Subcutaneous abdominal adipose tissue (tissue), 5 donors: ENCODE results near the gene CDYL2.

Experiments used
- H3K27ac ChIP-seq: one replicate; pipeline ENCODE4 v1.7.0; 2013; ENCODE audit warnings: low read depth, mild to moderate bottlenecking, inconsistent platforms, low read length, moderate library complexity
- H3K27me3 ChIP-seq, 5 donors: one replicate each; pipeline ENCODE4 v1.7.0; 2013; ENCODE audit warnings: low read length in 5 of 5, inconsistent platforms in 1 of 5; ENCODE audit not compliant: control insufficient read depth in 5 of 5, insufficient read depth in 4 of 5
- H3K36me3 ChIP-seq, 5 donors: one replicate each; pipeline ENCODE4 v1.7.0; 2013; ENCODE audit warnings: low read length in 5 of 5; ENCODE audit not compliant: control insufficient read depth in 5 of 5, insufficient read depth in 5 of 5
- H3K4me1 ChIP-seq, 5 donors: one replicate each; pipeline ENCODE4 v1.7.0; 2013; ENCODE audit warnings: low read length in 5 of 5, mild to moderate bottlenecking in 3 of 5, moderate library complexity in 1 of 5; ENCODE audit not compliant: control insufficient read depth in 5 of 5, insufficient read depth in 5 of 5
- H3K4me3 ChIP-seq, 5 donors: one replicate each; pipeline ENCODE4 v1.7.0; 2013; ENCODE audit warnings: low read length in 5 of 5, low read depth in 1 of 5
- H3K9ac ChIP-seq, 5 donors: one replicate each; pipeline ENCODE4 v1.7.0; 2013; ENCODE audit warnings: low read length in 5 of 5, mild to moderate bottlenecking in 4 of 5, moderate library complexity in 3 of 5
- H3K9me3 ChIP-seq, 5 donors: one replicate each; pipeline ENCODE4 v1.7.0; 2013; ENCODE audit warnings: low read length in 5 of 5; ENCODE audit not compliant: control insufficient read depth in 5 of 5
- donor health status: healthy.
- donor health status: healthy.
- donor health status: healthy.
- donor health status: healthy.
- donor health status: healthy.

The CDYL2 gene

DNA sequence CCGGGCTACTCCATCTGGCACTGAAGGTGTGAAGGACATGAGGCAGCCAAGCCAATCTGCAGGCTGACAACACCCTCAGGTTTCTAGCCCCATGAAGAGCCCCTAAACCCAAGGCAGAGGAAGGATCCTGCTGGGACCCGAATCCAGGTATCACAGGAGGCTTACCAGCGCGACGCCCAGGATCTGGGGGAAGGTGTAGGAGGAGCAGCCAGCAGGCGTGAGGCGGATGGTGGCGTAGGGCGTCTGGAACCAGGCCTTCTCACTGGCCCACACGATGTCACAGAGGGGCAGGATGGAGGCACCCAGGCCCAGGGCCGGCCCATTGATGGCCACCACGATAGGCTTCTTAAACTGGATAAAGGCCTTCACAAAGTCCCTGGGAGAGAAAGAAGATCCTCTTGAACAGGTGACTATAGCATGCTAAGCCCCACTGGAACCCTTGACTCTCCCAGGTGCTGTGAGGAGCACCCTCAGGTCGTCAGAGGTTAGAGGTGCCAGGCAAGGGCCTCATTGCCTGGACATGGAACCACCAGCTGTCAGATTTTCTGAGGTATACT lies 191.9 kb downstream of the CDYL2 start:
- Histone ChIP-seq H3K9ac (no peak overlapping the region), H3K9me3 (no peaks in the 10 kb centered on the region), H3K4me3 (no peak overlapping the region), H3K27ac (no peak overlapping the region), H3K36me3 (peaks cover 0 to 42% (median 15%) of the 10 kb centered on the region in 5 donors), H3K4me1 (no peaks in the 10 kb centered on the region), H3K27me3 (no peaks in the 10 kb centered on the region)

DNA sequence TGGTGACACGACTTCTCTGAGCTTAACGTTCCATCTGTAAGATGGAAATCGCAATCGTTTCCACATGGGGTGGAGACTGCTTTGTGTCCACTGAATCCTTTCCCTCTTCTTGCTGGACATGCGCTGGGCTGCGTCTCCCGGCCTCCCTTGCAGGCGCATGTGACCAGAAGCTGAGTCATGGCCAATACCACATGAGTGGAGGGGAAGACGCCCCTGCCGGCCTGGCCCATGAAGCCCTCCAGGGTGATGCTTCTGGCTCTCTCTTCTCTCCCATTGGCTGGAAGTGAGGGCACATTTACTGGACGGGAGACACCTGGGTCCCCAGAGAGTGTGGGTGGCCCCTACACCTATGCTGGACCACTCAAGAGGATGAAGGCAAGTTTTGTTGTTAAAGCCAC lies 192.5 kb downstream of the CDYL2 start:
- H3K9me3 ChIP-seq = no peaks in the 10 kb centered on the region
- no peak overlapping the region for H3K27ac ChIP-seq
- no peak overlapping the region for H3K4me3 ChIP-seq
- H3K9ac ChIP-seq = no peak overlapping the region
- peaks cover 0 to 47% (median 18%) of the 10 kb centered on the region in 5 donors for H3K36me3 ChIP-seq
- H3K27me3 ChIP-seq = no peaks in the 10 kb centered on the region
- no peaks in the 10 kb centered on the region for H3K4me1 ChIP-seq

DNA sequence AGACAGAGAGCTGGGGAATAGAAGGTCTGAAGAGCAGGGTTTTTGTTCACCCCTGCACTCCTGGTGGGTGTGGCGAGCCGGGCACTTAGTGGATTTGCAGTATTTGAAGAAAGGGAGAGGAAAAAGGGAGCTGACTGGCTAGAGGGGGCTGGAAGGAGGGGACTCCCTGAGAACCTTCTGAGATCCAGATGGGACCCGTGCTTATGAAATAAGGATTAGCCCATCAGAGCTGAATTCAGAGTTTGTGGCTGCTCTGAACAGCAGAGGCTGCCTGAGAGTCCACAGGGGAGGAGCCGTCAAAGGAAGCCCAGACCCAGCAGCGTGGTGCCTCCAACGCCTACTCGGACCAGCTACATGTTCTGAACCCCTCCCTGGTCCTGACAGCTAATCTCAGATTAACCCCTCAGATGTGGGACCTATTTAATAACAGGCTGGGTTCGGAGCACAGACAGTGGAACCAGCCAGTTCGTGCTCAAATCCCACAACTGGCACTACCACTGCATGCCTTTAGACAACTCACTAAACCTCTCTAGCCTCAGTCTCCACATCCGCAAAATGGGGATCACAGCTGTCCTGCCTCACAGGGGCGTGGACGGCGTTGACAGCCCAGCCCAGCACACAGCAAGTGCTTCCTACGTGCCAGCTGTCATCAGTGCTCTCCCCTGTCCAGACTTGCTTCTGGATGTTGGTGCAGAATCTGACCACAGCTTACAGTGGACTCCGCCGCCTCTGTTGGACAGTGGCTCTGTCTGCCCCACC lies 193.0 kb downstream of the CDYL2 start:
- Histone ChIP-seq H3K9me3 (no peaks in the 10 kb centered on the region), H3K4me3 (no peak overlapping the region), H3K36me3 (peaks cover 0 to 52% (median 18%) of the 10 kb centered on the region in 5 donors), H3K27me3 (no peaks in the 10 kb centered on the region), H3K9ac (no peak overlapping the region), H3K27ac (no peak overlapping the region), H3K4me1 (no peaks in the 10 kb centered on the region)

DNA sequence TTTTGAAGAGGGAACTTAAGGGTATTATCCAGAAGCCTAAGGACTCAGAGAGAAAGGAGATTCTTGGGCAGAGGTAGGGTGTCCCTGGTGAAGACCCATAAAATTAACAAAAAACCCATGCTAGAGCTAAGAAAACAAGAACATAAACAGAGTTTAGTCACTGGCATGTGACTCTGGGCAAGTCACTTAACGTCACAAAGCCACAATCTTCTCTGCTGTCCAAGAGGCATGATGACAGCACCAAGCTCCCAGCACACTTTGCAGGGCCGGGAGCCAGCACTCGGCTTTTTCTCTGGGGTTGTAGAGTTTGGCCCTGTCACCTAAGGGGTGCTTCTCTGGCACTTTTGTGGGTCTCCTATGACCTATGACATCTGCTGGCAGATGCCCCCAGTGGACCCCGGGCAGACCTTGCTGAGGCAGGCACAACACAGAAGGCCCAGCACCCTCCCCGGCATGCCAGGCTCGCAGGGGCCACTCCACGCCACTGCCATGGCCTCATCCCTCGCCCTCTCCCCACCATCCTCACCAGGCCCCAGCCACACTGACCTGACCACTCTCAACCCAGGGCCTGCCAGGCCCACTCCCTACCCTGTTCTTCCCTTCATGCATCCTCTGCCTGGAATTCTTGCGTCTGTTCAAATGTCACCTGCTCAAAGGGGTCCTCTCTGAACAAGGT lies 193.8 kb downstream of the CDYL2 start:
- no peaks in the 10 kb centered on the region for H3K27me3 ChIP-seq
- H3K9me3 ChIP-seq = no peaks in the 10 kb centered on the region
- no peak overlapping the region for H3K27ac ChIP-seq
- no peaks in the 10 kb centered on the region for H3K4me1 ChIP-seq
- no peak overlapping the region for H3K9ac ChIP-seq
- no peak overlapping the region for H3K4me3 ChIP-seq
- peaks cover 0 to 57% (median 18%) of the 10 kb centered on the region in 5 donors for H3K36me3 ChIP-seq

DNA sequence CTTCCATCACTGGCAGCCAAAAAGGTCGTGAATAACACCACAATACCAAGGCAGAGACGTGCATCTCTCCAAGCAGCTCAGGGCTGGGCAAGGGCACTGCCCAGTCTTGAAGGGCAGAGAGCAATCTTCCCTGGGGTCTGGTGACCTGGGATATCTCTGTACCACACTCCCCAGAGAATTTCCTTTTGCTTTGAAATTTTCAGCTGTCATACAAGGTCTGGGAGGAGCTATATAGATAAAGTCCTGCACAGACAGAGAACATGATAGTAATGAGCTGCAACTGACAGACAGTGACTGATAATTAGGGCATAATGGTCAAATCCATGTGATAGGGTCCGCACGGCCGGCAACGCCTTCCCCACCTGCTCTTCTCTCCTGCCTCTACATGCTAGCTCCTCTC lies 195.5 kb downstream of the CDYL2 start:
- H3K4me3 ChIP-seq = no peak overlapping the region

DNA sequence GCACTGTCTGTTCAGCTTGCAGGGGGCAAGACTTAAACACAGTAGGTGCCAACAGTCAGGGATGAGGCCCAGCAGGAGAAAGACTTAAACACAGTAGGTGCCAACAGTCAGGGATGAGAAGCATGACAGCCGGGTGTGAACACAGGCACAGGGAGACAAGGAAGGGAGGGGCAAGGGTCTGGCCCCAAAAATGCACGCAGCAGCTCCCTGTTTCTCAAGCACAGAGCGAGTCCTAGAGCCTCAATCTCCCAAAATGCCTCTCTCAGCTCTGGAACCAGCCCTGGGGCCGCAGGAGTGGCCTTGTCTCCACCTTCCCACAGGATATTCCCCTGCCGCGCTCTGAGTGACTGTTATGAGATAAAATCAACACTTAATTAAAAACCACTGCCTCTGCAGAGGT lies 197.2 kb downstream of the CDYL2 start:
- H3K36me3 ChIP-seq = peaks cover 0 to 64% (median 22%) of the 10 kb centered on the region in 5 donors
- no peaks in the 10 kb centered on the region for H3K4me1 ChIP-seq
- H3K9ac ChIP-seq = no peak overlapping the region
- no peak overlapping the region for H3K27ac ChIP-seq
- no peaks in the 10 kb centered on the region for H3K27me3 ChIP-seq
- H3K9me3 ChIP-seq = no peaks in the 10 kb centered on the region
- H3K4me3 ChIP-seq = no peak overlapping the region

More for the DNA sequence above, 195.5 kb downstream of the CDYL2 start:
- Histone ChIP-seq H3K27ac (no peak overlapping the region), H3K36me3 (peaks cover 0 to 64% (median 23%) of the 10 kb centered on the region in 5 donors), H3K27me3 (no peaks in the 10 kb centered on the region), H3K4me1 (no peaks in the 10 kb centered on the region), H3K9ac (no peak overlapping the region), H3K9me3 (no peaks in the 10 kb centered on the region)

DNA sequence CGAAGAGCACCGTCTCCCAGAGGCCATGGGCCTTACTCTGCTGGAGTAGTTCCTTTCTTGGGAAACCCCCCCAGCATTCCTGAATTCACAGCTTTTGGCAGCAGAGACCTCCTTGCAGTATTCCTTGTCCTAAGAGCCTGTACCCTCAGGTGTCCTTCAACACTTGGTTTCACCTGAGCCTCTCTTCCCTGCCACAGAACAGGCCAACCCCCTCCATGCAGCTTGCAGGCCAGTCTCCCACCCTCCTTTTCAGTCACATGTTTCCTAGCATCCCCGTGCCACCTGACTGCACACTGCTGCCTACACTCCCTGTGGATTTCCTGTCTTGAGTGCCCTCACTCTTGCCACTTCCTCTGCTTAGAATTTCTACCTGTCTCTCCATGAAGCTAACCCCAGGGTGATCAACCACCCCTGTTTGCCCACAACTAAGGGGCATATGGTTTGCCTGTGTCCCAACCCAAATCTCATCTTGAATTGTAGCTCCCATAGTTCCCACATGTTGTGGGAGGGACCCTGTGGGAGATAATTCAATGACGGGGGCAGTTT lies 198.1 kb downstream of the CDYL2 start:
- no peaks in the 10 kb centered on the region for H3K4me1 ChIP-seq
- H3K27ac ChIP-seq = no peak overlapping the region
- no peak overlapping the region for H3K9ac ChIP-seq
- no peak overlapping the region for H3K4me3 ChIP-seq
- H3K9me3 ChIP-seq = no peaks in the 10 kb centered on the region
- no peaks in the 10 kb centered on the region for H3K27me3 ChIP-seq
- H3K36me3 ChIP-seq = peaks cover 0 to 59% (median 16%) of the 10 kb centered on the region in 5 donors

DNA sequence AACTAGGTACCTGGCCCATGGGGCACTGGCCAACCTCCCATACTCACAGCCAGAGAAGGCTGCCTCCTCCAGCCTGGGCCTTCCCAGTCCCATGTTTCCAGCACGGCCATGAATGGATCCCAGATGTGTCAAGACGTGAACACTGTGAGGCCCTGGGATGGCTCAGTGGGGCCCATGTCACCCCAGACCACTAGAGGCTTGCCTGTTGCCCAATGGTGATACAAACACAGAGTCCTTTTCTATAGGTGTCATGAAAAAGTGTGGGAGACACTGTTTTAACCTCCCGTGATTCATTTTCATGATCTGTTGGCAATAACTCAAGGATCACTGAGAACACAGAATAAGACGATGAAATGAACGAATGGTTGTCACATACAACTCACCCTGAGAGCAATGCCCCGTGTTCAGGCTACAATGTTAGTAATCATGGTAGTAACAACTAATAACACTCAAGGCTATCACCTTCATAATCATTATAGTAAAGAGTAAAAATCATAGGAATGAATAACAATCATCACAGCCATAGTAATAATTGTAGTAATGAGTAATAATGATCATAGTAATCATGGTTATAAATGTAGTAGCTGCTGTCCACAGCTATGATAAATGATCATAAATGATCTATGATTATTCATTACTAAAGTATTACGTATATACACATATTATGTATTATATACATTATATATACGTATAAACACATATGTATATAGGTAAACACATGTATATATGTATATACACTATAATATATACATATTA lies 199.6 kb downstream of the CDYL2 start:
- peaks cover 0 to 49% (median 15%) of the 10 kb centered on the region in 5 donors for H3K36me3 ChIP-seq
- no peaks in the 10 kb centered on the region for H3K4me1 ChIP-seq
- no peak overlapping the region for H3K9ac ChIP-seq
- H3K9me3 ChIP-seq = no peaks in the 10 kb centered on the region
- no peak overlapping the region for H3K27ac ChIP-seq
- H3K4me3 ChIP-seq = no peak overlapping the region
- no peaks in the 10 kb centered on the region for H3K27me3 ChIP-seq

DNA sequence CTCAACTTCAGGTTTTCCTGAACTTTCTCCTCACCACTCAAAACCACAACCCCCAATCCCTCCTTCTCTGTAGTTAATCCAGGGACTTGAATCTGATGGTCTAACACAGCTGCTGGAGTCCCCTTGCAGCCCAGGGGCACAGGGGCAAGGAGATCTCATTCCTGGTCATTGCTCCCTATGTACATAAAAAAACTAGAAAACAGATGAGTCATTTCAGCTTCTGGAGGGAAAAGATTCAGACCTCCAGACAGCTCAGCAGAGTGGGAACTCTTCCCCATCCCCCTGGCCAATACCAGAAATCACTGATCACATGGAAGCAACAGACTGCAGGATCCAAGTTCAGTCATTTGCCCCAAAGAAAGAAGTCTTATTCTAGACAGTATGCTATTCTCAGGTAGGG lies 201.5 kb downstream of the CDYL2 start:
- Histone ChIP-seq H3K36me3 (peaks cover 0 to 36% (median 11%) of the 10 kb centered on the region in 5 donors), H3K4me1 (no peaks in the 10 kb centered on the region), H3K9me3 (no peaks in the 10 kb centered on the region), H3K9ac (no peak overlapping the region), H3K27me3 (no peaks in the 10 kb centered on the region), H3K27ac (no peak overlapping the region), H3K4me3 (no peak overlapping the region)
